ENCODE measurements around the gene ARHGEF18.
A peak's percentile ranks its signal among the peaks of the same experiment; 100 is the strongest.
"Not testable (repeated sequence)": the region's sequence is repeated elsewhere in the genome, so short reads cannot be mapped to it uniquely, and the experiment has no call there.

Gene ARHGEF18

DNA sequence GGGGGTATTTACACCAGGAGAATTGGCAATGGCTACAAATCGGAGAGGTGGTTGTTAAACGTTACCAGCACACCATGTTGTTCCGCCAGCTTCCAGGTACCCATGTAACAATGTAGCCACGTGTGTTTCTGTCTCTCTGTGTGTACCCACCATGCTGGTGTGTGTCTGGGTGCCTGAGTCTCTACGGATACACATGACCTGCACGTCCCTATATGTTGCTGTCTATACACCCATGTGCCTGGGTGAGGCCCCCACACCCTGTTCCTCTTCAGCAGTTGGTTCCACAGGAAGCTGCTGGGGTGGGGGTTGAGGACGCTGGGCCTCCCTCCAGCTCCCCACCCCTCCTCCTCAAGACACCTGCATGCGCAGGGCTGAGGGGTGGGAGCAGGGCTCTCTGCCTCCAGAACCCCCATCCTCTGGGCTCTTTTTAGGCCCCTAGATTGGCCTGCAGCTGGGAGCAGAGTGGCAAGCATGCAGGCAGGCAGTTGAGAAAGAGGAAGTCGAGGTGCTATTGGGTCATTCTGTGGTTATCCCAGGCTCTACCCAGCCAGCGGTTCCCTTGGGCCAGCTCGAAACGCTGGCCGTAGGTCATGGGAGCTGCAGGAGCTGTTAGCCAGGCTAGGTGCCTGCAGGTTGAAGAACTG, at the start of gene ARHGEF18:
ARHGEF18 (plus strand) TSS at position 351 of the 644 bp plus-strand sequence. CDS start 13,954 bp downstream, outside the sequence.
- peak; percentile 83 for DNase-seq

DNA sequence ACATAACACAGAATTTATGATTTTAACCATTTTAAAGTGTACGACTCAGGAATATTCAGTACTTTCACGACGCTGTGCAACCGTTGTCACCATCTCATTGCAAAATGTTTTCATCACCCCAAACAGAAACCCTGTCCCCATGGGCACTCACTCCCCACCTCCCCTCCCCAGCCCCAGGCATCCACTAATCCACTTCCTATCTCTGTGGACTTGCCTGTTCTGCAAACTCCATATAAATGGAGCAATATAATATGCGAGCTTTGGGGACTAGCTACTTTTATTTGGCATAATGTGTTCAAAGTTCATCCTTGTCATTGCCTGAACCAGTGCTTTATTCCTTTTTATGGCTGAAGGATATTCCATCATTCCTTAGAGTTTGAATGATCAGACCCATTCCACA, 47.2 kb upstream of the ARHGEF18 start:
- DNase-seq: no peak

DNA sequence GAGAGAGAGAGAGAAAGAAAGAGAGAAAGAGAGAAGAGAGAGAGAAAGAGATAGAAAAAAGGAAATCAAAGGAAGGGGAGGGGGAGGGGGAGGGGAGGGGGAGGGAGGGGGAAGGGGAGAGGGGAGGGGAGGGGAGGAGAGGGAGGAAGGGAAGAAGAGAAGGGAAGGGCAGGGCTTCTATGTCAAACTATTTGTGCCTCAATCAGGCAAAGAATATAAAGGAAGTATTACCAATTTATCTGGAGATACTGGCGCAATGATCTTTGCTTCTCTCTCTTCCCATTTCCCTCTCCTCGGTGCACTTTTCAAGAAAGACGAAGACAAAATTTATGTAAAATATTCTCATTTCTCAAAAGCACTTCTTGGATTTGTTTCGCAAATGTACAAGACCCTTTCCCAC, 45.3 kb upstream of the ARHGEF18 start:
- DNase-seq: no peak

DNA sequence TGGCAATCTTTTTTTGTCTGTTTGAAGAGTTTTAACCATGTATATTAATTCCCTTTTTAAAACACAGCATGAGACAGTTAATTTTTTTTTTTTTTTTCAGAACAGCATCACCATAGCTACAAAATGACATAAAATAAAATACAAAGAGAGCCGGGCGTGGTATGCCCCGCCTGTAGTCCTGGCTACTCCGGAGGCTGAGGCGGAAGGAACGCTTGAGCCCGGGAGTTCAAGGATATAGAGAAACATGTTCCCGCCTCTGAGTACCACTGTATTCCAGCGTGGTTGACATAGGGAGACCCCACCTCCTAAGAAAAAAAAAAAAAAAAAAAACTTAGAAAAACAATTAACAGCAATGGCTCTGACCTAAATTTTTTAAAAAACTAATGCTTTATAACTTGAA, 44.5 kb upstream of the ARHGEF18 start:
- DNase-seq: no peak

DNA sequence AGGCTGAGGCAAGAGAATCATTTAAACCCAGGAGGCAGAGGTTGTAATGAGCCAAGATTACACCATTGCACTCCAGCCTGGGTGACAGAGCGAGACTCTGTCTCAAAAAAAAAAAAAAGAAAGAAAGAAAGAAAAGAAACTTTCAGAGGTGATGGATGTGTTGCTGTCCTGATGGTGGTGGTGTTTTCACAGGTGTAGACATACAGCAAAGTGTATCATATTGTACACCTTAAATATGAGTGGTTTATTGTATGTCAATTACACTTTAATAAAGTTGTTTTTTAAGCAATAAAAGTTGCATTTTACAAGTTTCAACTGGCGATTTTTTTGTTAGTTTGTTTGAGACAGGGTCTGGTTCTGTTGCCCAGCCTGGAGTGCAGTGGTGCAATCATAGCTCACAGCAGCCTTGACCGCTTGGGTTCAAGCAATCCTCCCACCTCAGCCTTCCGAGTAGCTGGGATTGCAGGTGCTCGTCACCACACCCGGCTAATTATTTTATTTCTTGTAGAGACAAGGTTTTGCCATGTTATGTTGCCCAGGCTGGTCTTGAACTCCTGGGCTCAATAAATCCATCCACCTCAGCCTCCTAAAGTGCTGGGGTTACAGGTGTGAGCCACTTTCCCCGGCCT, 41.0 kb upstream of the ARHGEF18 start:
- DNase-seq: no peak

DNA sequence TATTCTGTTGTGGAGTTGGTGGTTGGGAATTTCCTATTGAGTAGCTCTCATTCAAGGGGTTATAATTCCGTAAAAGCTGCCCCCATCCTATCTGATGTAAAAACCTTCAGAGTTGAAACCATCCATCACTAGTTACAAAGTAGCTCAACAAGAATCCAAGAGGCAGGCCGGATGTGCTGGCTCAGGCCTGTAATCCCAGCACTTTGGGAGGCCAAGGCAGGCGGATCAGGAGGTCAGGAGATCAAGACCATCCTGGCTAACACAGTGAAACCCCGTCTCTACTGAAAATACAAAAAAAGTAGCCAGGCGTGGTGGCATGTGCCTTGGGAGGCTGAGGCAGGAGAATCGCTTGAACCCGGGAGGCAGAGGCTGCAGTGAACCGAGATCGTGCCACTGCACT, 40.4 kb upstream of the ARHGEF18 start:
- DNase-seq: not testable (repeated sequence)

DNA sequence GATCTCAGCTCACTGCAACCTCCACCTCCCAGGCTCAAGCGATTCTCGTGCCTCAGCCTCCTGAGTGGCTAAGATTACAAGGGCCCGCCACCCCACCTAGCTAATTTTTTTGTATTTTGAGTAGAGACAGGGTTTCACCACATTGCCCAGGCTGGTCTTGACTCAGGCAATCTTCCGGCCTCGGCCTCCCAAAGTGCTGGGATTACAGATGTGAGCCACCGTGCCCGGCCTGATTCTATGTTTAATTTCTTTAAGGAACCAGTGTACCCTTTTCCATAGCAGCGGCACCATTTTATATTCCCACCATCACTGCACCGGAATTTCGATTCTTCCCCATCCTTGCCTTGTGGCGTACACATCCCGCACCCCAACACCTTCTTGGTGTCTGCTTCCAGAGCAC, 36.8 kb upstream of the ARHGEF18 start:
- no peak for DNase-seq

DNA sequence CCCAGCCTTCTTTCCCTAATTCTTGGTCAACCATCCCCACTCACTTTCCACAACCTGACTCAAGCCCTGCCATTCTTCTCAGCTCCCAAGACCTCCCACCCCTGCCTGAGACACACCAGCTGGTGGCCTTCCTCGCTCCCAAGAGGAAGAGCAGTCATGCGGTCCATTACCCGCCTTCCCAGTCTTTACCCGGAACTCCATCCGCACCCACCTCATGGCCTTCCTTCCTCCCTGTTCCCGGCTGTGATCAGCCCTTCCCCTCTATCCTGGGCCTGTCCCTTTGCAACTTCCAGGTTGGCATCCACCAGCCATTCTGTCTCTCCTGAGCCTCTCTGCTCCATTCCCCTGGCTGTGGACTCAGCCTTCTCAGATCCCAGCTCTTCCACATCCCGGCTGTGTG, 35.9 kb upstream of the ARHGEF18 start:
- no peak for DNase-seq

DNA sequence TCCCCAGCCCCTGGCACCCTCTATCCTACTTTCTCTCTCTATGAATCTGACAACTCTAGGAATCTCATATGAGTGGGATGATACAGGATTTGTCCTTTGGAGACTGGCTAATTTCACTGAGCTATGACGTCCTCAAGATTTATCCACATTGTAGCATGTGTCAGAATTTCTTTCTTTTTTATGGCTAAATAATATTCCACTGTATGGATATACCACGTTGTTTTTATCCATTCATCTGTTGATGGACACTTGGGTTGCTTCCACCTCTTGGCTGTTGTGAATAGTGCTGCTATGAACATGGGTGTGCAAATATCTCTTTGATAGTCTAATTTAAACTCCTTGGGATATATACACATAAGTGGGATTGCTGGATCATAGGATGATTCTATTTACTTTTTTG, 30.6 kb upstream of the ARHGEF18 start:
- no peak for DNase-seq

DNA sequence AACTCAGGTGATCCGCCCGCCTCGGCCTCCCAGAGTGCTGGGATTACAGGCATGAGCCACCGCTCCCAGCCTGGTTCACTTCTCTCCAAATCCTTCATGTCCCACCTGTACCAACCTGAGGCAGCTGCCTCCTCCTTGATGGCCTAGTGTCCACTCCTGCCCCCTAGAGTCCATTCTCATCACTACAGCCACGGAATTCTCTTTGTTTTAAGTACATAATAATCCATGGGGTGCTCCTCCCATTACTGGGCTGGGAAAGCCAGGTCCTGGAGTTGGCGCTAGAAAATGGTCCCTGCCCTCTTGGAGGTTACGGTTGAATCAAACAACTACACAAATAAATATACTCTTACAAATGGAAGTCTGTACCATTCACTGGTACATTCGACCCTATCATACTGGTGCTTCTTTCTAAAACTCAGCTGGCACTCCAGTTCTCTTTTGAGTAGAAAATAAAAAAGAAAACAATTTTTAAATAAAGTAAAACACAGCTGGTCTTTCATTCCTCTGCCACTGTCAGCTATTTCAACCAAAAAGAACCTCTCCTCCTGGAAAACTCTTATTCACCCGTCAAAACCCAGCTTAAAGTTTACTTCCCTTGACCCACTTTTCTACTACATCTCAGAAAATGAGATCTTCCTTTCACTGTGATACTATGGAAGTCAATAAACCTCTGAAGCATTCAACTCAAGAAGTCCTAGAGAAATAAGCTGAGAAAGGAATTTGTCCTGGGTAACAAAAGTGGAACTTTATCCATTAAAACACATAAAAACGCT, 22.4 kb upstream of the ARHGEF18 start:
- peak; percentile 57 for DNase-seq

DNA sequence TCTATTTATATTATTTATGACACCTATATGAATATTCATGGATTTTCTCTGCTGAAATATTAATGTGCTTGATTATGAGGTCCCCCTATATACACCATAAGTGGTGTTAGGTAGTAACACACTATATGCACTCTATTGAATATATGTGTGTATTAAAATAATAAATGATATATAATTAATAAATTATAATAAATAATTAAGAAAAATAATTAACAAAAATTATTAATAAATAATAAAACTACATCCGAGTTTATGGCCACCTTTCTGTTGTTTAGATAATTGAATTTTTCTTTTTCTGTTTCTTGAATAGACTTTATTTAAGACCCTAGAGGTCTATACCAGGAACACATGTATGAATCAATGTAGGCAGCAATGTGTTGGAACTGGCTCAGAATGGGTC, 20.9 kb upstream of the ARHGEF18 start:
- no peak for DNase-seq

DNA sequence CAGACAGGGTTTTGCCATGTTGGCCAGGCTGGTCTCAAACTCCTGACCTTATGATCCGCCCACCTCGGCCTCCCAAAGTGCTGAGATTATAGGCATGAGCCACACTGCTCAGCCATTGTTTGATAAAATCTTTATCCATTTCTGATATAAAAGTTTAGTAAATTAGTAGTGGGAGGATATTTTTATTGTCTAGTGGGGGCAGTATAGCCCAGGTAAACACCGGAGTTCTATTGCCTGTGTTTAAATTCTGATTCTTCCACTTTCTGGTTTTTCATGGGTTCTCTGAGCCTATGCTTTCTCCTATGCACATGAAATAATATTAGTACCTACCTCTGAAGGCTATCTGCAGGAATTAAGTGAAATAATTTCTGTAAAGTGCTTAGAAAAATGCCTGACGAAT, 20.1 kb upstream of the ARHGEF18 start:
- peak; percentile 39 for DNase-seq

DNA sequence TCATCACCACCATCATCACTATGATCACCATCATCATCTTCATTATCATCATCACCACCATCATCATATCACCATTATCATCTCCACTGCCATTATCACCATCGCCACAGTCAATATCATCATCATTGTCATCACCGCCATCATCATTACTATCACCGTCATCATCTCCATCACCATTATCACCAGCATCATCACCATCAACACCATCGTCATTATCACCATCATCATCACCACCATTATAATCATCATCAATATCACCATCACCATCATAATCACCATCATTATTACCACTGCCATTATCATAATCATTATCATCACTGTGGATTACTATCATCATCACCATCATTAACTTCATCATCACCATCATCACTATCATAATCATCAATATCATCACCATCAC, 17.3 kb upstream of the ARHGEF18 start:
- no peak for DNase-seq

DNA sequence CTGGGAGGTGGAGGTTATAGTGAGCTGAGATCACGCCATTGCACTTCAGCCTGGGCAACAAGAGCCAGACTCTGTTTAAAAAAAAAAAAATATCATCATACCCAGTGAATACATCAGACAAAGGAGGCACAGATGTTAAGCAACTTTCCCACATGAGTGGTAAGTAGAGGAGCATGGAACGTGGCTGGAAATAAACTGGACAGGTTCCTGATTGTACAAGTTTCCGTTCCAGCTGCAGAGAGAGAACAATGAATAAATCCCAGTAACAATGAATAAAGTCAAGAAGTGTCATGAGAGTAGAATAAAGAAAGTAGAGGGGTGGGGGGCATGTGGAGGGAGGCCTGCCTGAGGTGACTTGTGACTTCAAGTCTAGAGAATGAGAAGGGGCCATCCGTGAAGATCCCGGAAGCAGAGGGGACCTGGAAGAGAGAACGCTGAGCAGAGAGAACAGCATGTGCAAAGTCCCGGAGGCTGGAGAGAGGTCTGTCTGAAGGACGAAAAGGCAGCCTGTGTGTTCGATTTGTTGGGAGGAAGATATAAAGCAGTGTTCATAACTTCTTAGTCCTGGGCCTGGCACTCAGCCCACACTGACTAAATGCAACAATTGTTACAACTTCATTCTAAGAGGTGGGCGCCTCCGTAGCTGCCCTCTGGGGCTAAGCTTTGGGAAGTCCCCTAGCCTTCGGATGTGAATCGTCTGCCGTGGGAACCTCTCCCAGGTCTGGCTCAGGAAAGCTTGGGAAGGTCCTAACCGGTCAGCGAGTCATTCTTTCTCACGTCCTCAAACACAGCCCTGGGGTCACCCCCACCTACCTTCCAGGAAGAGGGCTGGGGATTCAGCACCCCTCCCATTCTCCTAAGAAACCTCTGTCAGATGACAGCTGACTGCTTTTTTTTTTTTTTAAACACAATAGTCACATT, 15.3 kb upstream of the ARHGEF18 start:
- no peak for DNase-seq

DNA sequence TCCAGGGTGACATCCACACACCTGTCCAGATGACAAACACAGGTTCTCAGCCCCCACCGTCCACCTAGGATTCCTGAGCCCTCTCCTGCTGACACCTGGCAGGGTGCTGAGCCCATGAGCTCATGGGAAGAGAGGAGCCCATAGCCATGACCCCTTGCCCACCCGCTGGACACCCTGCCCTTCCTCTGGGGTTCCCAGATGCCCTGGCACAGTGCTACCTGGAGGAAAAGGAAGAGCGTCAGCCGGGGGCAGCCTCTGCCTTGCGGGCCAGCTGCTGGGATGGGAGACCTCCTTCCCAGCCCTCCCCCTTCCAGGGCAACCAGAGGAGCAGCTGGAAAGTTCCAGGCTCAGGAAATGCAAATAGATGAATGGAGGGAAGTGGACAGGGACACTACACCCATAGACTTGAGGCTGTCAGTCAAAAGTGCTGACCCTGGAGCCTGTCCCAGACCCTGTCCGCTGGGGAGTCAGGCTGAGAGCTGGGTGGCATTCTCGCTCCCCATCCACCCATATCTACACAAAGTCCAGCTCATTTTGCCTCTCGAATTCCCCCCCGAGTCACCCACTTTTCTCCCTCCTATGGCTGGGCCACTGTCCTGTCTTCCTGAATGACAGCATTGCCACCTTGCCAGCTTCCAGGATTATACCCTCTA, 12.3 kb upstream of the ARHGEF18 start:
- no peak for DNase-seq

DNA sequence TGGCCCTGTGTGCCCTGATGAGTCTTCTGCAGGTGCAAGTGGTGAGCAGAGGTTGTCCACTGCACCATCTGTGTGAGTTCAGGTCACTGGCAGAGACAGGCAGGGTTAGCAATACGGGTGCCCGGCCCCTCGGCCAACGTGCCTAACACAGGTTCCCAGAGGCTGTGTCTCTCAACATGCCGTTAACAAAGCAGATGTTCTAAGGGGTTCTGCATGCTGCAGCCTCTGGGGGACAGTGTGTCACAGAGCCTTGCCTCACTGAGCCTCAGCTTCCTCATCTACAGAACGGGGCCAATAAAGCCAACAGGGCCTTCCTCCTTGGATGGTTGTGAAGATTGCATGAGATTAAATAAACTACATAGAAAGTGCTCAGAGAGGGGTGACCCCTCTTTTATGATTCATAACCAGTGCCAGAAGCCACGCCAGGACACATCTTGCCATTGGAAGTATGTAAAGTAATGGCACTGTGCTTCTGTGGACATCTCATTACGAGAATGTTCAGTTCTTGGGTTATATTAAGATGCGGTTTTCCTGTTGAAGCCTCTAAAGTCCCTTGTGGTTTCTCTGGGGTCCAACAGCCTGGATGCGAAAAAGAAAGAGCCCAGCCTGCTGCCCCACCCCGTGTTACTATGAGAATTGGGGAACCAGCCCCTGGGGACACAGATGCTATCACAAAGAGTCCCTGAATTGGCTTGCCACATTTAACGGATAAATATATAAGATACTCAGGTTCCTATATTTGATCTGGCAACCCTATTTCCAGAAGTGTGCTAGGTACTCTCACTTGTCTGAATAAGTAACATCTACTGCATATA, 11.2 kb upstream of the ARHGEF18 start:
- DNase-seq: peak; percentile 92

DNA sequence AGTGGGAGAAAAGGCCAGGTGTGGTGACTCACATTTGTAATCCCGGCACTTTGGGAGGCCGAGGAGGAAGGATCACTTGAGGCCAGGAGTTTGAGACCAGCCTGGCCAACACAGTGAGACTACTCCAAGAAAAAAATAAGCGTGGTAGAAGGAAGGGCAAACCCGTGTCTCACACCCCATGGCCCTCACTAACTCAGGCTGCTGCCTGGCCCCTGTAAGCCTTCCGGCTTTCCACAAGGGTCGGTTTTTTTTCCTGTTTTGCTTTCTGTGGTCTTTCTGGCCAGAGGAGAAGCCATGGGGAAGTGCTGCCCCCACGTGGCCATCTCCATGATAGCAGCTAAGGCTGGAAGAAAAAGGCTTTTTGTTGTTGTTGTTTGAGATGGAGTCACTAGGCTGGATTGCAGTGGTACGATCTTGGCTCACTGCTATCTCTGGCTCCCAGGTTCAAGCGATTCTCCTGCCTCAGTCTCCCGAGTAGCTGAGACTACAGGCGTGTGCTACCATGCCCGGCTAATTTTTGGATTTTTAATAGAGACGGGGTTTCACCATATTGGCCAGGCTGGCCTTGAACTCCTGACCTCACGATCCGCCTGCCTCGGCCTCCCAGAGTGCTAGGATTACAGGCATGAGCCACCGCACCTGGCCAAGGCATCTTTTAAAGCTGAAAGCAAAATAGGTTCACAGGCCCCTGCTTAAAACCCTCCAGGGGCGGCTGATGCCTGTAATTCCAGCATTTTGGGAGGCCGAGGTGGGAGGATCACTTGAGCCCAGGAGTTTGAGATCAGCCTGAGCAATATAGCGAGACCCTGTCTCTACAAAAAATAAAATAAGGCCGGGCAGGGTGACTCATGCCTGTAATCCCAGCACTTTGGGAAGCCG, 7.5 kb upstream of the ARHGEF18 start:
- DNase-seq: peak; percentile 90

DNA sequence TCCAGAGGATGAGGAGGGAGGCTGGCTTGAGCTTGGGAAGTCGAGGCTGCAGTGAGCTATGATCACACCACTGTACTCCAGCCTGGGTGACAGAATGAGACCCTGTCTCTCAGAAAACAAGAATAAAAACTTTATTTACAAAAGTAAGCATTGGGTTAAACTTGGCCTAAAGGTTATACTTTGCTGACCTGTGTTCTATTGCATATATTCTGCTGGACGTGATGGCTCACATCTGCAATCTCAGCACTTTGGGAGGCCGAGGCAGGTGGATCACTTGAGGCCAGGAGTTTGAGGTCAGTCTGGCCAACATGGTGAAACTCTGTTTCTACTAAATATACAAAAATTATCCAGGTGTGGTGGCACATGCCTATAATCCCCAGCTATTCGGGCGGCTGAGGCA, 6.6 kb upstream of the ARHGEF18 start:
- no peak for DNase-seq

DNA sequence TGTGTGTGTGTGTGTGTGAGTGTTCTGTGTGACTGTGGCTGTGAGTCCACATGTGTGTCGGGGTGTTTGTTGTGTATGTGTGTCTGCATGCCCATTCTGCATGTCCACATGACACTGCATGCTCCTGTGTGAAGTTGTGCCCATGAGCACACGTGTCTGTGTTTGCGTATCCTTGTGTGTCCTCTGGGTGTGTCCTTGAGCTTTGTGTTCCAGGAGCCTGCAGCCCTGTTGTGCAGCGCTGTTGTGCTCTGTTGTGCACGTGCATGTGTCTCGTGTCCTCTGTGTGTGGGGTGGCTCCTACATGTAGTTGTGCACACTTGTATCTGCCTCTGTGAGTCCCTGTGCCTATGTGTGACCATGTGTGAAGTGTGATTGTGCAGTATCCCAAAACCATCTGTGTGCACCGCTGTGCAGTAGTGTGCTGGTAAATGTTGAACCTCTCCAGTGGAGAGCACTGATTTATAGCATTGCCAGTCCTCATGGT, 2.2 kb upstream of the ARHGEF18 start:
- no peak for DNase-seq

DNA sequence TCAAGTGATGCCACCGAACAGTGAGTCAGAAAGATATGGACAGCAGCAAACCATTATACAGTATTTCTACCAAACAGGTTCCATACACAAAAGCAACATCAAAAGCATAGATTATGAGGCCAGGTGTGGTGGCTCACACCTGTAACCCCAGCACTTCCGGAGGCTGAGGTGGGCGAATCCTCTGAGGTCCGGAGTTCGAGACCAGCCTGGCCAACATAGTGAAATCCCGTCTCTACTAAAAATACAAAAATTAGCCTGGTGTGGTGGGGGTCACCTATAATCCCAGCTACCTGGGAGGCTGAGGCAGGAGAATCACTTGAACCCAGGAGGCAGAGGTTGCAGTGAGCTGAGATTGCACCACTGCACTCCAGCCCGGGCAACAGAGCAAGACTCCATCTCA, 1.7 kb upstream of the ARHGEF18 start:
- not testable (repeated sequence) for DNase-seq

DNA sequence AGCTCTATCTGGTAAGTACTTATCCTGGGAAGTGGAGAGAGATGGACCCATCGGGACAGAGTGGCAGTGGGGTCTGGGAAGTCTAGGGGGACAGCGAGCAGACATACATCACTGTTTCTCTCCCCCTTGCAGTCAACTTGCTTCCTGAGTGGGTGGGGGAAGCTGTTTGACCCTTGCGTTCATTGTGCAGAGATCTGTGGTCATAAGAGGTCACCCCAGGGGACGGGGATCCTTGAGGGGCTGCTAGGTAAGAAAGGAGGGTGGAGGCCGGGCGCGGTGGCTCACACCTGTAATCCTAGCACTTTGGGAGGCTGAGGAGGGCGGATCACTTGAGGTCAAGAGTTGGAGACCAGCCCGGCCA, 474 bp downstream of the ARHGEF18 start:
- no peak for DNase-seq

Measured in hematopoietic multipotent progenitor cell treated with erythropoietin and hydrocortisone succinate and interleukin-3 and kit ligand, for 6 days (in vitro differentiated cells).